ENCODE measurements around the gene XAF1.

The XAF1 gene

GRCh38 chr17:6793748-6794493, 38.1 kb downstream of the XAF1 start:
- no peak for DNase-seq (ENCODE audit: low spot score)
- no peak overlapping the region for H3K27ac ChIP-seq
- POLR2A ChIA-PET (ENCODE audit: low non-redundant PET): no interaction called here
- no peak for TF ChIP-seq CTCF (conservative IDR thresholded peaks at IDR 0.05; ENCODE audit: low read depth)
- CTCF ChIA-PET: no interaction called here

- no peak for DNase-seq (ENCODE audit: low spot score)
- POLR2A ChIA-PET (ENCODE audit: low non-redundant PET): no interaction called here
- no peak overlapping the region for H3K27ac ChIP-seq
- CTCF ChIA-PET: interaction anchor here (0.7 kb wide), 1 partner anchor 210 kb away, joined by 4 read pairs; no protein-coding TSS in a partner anchor
- TF ChIP-seq CTCF (conservative IDR thresholded peaks at IDR 0.05; ENCODE audit: low read depth): no peak
Observed at GRCh38 chr17:6796017-6796886, 40.4 kb downstream of the XAF1 start.

- peak overlapping the region; percentile 53; the same call in 1 of the 2 replicates for H3K27ac ChIP-seq
- POLR2A ChIA-PET (ENCODE audit: low non-redundant PET): no interaction called here
- no peak for TF ChIP-seq CTCF (conservative IDR thresholded peaks at IDR 0.05; ENCODE audit: low read depth)
- CTCF ChIA-PET: interaction anchor here (0.7 kb wide), 1 partner anchor 209 kb away, joined by 4 read pairs; no protein-coding TSS in a partner anchor
- peak; percentile 65 for DNase-seq (ENCODE audit: low spot score)
Observed at GRCh38 chr17:6796887-6797490, 41.1 kb downstream of the XAF1 start.

- no peak overlapping the region for H3K27ac ChIP-seq
- POLR2A ChIA-PET (ENCODE audit: low non-redundant PET): no interaction called here
- DNase-seq (ENCODE audit: low spot score): no peak
- no peak for TF ChIP-seq CTCF (conservative IDR thresholded peaks at IDR 0.05; ENCODE audit: low read depth)
- CTCF ChIA-PET: interaction anchor here (0.5 kb wide), 2 partner anchors 176 to 245 kb away, joined by 3 to 4 read pairs; no protein-coding TSS in a partner anchor
Observed at GRCh38 chr17:6797718-6798351, 42.0 kb downstream of the XAF1 start.

GRCh38 chr17:6799738-6800137, 43.9 kb downstream of the XAF1 start:
- no peak overlapping the region for H3K27ac ChIP-seq
- CTCF ChIA-PET: no interaction called here
- no peak for DNase-seq (ENCODE audit: low spot score)
- TF ChIP-seq CTCF (conservative IDR thresholded peaks at IDR 0.05; ENCODE audit: low read depth): no peak
- POLR2A ChIA-PET (ENCODE audit: low non-redundant PET): no interaction called here
